HG02759 (cell line): ENCODE data around the gene TICRR.

Source experiments
- ATAC-seq: cut with Tn5 transposase; IDR thresholded peaks from one replicate; pipeline ENCODE4 v1.9.1; 2021; ENCODE audit warnings: mild to moderate bottlenecking, moderate library complexity; ENCODE audit not compliant: unreplicated experiment

The TICRR gene

GRCh38 chr15:89628806-89629715, 53.8 kb downstream of the TICRR start:
- no peak for ATAC-seq

DNA sequence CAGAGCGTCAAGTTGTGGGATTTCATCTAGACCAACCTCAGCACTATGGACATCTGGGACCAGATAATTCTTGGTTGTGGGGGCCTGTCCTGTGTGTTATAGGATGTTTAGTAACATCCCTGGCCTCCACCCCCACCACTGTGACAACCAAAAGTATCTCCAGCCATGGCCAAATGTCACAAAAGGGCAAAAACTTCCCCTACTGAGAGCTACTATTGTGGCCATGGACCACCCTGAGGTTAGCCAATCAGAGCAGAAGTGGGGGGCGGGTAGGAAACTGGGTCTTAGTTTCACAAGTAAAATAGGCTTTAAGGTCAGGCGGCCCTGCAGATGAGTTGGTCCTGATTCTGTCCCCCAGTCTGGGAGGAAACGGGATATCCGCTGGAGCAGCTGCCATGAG, 54.6 kb downstream of the TICRR start:
- ATAC-seq: no peak

- no peak for ATAC-seq
These were observed 55.0 kb downstream of the TICRR start for GRCh38 chr15:89630260-89630659.

- no peak for ATAC-seq
These were observed 56.0 kb downstream of the TICRR start for GRCh38 chr15:89630974-89631901.

- ATAC-seq: no peak
These were observed 56.6 kb downstream of the TICRR start for GRCh38 chr15:89631902-89632264.

GRCh38 chr15:89632563-89633430, 57.5 kb downstream of the TICRR start:
- no peak for ATAC-seq

GRCh38 chr15:89633585-89633984, 58.3 kb downstream of the TICRR start:
- no peak for ATAC-seq

GRCh38 chr15:89640245-89640644, 65.0 kb downstream of the TICRR start:
- no peak for ATAC-seq

- ATAC-seq: no peak
These were observed 65.8 kb downstream of the TICRR start for GRCh38 chr15:89641053-89641452.

DNA sequence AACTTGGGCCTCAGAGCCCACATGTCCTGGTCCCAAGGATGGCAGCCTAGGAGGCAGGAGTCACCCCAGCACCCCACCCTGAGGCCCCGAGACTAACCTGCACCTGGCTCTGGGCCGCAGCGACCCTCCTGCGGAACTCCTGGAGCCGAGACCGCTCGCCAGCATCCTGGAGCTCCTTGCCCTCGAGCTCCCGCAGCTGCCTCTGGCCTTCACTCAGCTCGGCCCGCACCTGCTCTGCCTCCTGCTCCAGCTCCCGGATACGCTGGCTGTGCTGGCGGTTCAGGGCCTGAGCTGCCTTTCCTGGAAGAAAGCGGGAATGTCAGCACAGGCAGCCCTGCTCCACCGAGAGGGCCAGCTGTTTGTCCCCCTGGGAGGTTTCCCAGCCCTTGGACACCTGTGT, 66.8 kb downstream of the TICRR start:
- ATAC-seq: no peak

GRCh38 chr15:89645680-89646079, 70.4 kb downstream of the TICRR start:
- ATAC-seq: no peak

DNA sequence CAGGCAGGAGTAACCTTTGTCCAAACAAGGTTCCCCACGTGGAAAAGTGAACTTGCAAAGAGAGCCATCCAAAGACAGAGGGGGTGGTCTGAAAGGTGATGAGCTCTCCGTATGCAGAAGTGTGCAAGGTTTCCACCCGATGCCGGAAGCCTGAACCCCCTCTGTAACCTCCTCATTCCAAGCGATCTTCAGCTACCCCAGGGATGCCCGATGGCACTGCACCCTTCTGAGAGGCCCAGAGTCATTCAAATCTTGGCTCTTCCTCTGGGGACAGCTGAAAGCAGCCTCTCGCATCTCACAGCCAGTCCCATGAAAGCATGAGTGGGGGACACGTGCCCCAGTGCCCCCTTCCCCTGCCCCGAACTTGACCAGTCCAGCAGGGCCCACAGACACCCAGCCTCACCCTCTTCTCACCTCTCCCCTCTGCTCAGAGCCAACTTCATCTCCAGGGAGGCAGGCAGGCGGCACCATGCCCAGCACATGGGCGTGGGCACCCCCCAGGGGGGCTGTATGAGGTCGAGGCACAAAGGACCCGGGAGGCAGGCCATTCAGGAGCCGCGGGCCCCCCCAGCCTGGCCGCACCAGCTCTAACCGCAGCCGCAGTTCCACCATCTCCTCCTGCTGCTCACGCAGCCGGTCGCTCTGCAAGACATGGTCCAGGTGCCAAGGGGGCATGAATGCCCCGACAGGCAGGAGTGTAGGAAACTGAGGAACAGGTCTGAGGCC, 71.3 kb downstream of the TICRR start:
- ATAC-seq: no peak

DNA sequence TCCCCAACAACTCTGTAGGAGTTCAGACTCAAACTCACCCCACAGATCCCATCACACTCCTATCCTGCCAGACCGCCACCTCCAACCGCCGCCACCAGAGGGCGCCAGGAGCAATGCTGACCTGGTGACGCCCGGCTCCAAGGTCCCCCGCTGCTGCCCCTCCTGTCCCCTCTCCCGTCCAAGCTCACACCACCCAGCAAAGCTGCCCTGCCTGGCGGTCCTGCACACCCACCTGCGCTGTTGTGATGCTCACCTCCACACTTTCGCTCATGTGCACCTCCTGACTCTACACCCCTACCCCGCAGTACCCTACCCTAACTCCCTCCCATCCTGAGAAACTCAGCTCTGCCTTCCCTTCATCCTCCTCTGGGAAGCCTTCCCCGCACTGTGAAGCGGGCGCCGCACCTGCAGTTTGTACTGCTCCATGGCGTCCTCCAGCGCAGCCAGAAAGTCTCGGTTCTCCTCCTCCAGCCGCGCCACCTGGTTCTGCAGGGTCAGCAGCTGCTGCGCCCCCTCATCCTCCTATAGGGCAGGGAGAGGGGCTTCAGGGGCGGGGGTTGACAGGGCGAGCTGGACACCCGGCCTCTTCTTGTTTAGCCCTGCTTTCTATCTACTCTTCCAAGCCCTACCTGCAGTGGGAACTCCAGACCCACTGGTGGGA, 72.1 kb downstream of the TICRR start:
- ATAC-seq: no peak

DNA sequence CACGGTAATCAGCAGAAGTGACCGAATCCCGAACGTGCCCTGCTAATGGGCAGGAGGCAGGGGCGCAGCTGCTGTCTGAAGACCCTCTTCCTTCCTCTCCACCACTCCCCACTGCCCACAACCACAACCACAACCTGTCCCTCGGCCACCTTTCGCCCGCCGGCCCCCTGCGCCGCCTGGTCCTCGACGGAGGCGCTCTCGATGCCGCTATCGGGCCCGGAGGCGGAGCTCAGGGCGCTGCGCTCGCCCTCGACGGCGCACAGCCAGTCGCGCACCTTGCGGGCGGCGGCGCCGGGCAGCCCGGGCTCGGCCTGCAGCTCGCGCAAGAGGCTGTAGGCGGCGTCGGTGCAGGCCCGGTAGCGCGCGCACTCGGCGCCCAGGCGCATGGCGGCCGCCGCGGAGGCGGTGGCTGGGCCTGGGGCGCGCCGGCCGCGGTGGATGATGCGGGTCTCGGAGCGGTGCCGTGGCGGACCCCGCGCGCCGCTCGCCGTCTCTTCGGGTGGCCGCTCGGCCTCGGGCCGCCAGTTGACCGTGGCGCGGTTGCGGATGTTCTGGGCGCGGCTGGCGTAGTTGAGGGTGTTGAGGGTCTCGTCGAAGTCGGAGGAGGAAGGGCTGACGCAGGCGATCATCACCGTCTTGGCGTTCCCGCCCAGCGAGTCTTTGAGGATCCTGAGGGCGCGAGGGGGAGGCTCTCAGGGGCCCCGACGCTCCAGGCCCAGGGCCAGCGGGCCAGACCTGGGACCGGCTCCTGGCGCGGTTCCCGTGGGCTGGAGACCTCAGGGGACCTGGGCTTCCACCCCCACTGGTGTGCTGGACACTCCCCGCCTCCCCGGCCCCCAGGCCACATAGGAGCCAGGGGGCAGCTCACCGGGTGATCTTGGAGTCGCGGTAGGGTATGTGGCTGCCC, 73.1 kb downstream of the TICRR start:
- no peak for ATAC-seq

GRCh38 chr15:89649013-89649625, 73.8 kb downstream of the TICRR start:
- ATAC-seq: no peak

- no peak for ATAC-seq
These were observed 74.4 kb downstream of the TICRR start for GRCh38 chr15:89649716-89650115.

DNA sequence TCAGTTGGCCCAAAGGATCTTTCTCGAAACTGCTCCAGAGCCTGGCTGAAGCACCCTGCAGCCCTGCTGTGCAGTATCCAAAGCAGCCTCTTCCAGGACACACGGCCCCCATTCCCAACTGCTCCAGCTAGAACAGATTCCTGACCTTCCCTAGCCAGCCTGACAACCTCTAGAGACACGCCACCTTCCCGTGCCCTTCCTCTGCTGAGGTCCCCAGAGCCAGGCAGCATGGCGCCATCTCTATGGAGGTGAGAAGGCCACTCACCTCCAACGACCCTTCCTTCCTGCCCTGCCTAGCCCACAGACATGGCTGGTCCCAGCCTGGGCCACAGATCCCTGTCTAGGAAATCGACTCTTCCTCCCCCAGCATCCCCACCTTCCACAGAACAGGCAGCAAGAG, 76.9 kb downstream of the TICRR start:
- ATAC-seq: no peak

GRCh38 chr15:89652666-89653065, 77.4 kb downstream of the TICRR start:
- no peak for ATAC-seq
